ENCODE data around the gene PTPRR. TPM values are rescaled to one million over a fixed set of nuclear protein-coding genes. Genes with fewer than 3 reads are reported as not detected.

The PTPRR gene
- total RNA-seq, 2 experiments from 2014 or later: not detected

GRCh38 chr12:70660002-70660604 lies 260.4 kb downstream of the PTPRR start:
- intact Hi-C loops (cut with DNase I, micrococcal nuclease): no loop called here
- CTCF ChIA-PET: no interaction called here

GRCh38 chr12:70659077-70659606 lies 261.4 kb downstream of the PTPRR start:
- Mint-ChIP-seq H3K9me3 (no peaks in the 10 kb centered on the region), H3K27ac (no peak overlapping the region), H3K36me3 (ENCODE audit: low read depth) (no peaks in the 10 kb centered on the region), H3K4me1 (ENCODE audit: low read depth) (no peaks in the 10 kb centered on the region), H3K4me3 (no peak overlapping the region), H3K27me3 (no peaks in the 10 kb centered on the region)
- Histone ChIP-seq H3K4me1 (ENCODE audit: insufficient read depth, low read length) (no peaks in the 10 kb centered on the region), H3K4me3 (ENCODE audit: low read length) (no peak overlapping the region), H3K9me3 (ENCODE audit: control insufficient read depth in 1 of 2, insufficient read depth in 1 of 2, low read length in 2 of 2) (no peaks in the 10 kb centered on the region), H3K36me3 (ENCODE audit: insufficient read depth, low read length) (no peaks in the 10 kb centered on the region), H3K27ac (ENCODE audit: low read depth in 1 of 2, low read length in 2 of 2) (no peak overlapping the region), H3K27me3 (ENCODE audit: control insufficient read depth in 1 of 2, insufficient read depth in 2 of 2, low read length in 2 of 2) (no peaks in the 10 kb centered on the region)
- ChIA-PET CTCF (no interaction called here), POLR2A (no interaction called here)
- intact Hi-C loops (cut with DNase I, micrococcal nuclease): no loop called here
- TF ChIP-seq, protein P1, sequence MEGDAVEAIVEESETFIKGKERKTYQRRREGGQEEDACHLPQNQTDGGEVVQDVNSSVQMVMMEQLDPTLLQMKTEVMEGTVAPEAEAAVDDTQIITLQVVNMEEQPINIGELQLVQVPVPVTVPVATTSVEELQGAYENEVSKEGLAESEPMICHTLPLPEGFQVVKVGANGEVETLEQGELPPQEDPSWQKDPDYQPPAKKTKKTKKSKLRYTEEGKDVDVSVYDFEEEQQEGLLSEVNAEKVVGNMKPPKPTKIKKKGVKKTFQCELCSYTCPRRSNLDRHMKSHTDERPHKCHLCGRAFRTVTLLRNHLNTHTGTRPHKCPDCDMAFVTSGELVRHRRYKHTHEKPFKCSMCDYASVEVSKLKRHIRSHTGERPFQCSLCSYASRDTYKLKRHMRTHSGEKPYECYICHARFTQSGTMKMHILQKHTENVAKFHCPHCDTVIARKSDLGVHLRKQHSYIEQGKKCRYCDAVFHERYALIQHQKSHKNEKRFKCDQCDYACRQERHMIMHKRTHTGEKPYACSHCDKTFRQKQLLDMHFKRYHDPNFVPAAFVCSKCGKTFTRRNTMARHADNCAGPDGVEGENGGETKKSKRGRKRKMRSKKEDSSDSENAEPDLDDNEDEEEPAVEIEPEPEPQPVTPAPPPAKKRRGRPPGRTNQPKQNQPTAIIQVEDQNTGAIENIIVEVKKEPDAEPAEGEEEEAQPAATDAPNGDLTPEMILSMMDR (IDR thresholded peaks at IDR 0.05): no peak
- no peak for DNase-seq
- ATAC-seq (ENCODE audit: poor library complexity): no peak

More at GRCh38 chr12:70660002-70660604, 260.4 kb downstream of the PTPRR start:
- Mint-ChIP-seq H3K4me3 (no peak overlapping the region), H3K27ac (no peak overlapping the region), H3K27me3 (no peaks in the 10 kb centered on the region), H3K9me3 (no peaks in the 10 kb centered on the region), H3K4me1 (ENCODE audit: low read depth) (no peaks in the 10 kb centered on the region), H3K36me3 (ENCODE audit: low read depth) (no peaks in the 10 kb centered on the region)
- H3K27me3 ChIP-seq (ENCODE audit: control insufficient read depth in 1 of 2, insufficient read depth in 2 of 2, low read length in 2 of 2): no peaks in the 10 kb centered on the region
- H3K4me3 ChIP-seq (ENCODE audit: low read length): no peak overlapping the region
- H3K27ac ChIP-seq (ENCODE audit: low read depth in 1 of 2, low read length in 2 of 2): no peak overlapping the region
- H3K4me1 ChIP-seq (ENCODE audit: insufficient read depth, low read length): no peaks in the 10 kb centered on the region
- ATAC-seq (ENCODE audit: poor library complexity) (no peak), DNase-seq (no peak)
- TF ChIP-seq, protein P1 (IDR thresholded peaks at IDR 0.05): no peak
- H3K36me3 ChIP-seq (ENCODE audit: insufficient read depth, low read length): no peaks in the 10 kb centered on the region
- no peaks in the 10 kb centered on the region for H3K9me3 ChIP-seq (ENCODE audit: control insufficient read depth in 1 of 2, insufficient read depth in 1 of 2, low read length in 2 of 2)
- POLR2A ChIA-PET: no interaction called here

- TF ChIP-seq, protein P1 (IDR thresholded peaks at IDR 0.05): no peak
- CTCF ChIA-PET: no interaction called here
- H3K27ac ChIP-seq (ENCODE audit: low read depth in 1 of 2, low read length in 2 of 2): no peak overlapping the region
- no peaks in the 10 kb centered on the region for H3K36me3 ChIP-seq (ENCODE audit: insufficient read depth, low read length)
- Mint-ChIP-seq H3K9me3 (no peaks in the 10 kb centered on the region), H3K4me1 (ENCODE audit: low read depth) (no peaks in the 10 kb centered on the region), H3K27me3 (no peaks in the 10 kb centered on the region), H3K36me3 (ENCODE audit: low read depth) (no peaks in the 10 kb centered on the region), H3K4me3 (no peak overlapping the region), H3K27ac (no peak overlapping the region)
- DNase-seq (no peak), ATAC-seq (ENCODE audit: poor library complexity) (no peak)
- no peaks in the 10 kb centered on the region for H3K27me3 ChIP-seq (ENCODE audit: control insufficient read depth in 1 of 2, insufficient read depth in 2 of 2, low read length in 2 of 2)
- intact Hi-C loops (cut with DNase I, micrococcal nuclease): no loop called here
- no peak overlapping the region for H3K4me3 ChIP-seq (ENCODE audit: low read length)
- POLR2A ChIA-PET: no interaction called here
- H3K9me3 ChIP-seq (ENCODE audit: control insufficient read depth in 1 of 2, insufficient read depth in 1 of 2, low read length in 2 of 2): no peaks in the 10 kb centered on the region
- no peaks in the 10 kb centered on the region for H3K4me1 ChIP-seq (ENCODE audit: insufficient read depth, low read length)
These were observed 262.8 kb downstream of the PTPRR start for GRCh38 chr12:70657616-70658286.
